GM20000 (cell line): ENCODE results near the gene EGR4.

Source experiments
- DNase-seq: peaks from one replicate; pipeline ENCODE4 v3.0.0; 2012; ENCODE audit warnings: low spot score
- CTCF ChIP-seq: IDR thresholded peaks from 2 replicates; pipeline ENCODE4 v1.5.1; 2012; ENCODE audit warnings: mild to moderate bottlenecking, control low read depth; ENCODE audit errors: extremely low read depth, missing control alignments

Gene EGR4

GRCh38 chr2:73253400-73253799, 39.9 kb downstream of the EGR4 start:
- no peak for DNase-seq
- no peak for TF ChIP-seq CTCF

GRCh38 chr2:73252238-73253027, 40.9 kb downstream of the EGR4 start:
- DNase-seq = no peak
- TF ChIP-seq CTCF = no peak

- TF ChIP-seq CTCF = no peak
- no peak for DNase-seq
Observed at GRCh38 chr2:73250872-73251846, 42.2 kb downstream of the EGR4 start.

GRCh38 chr2:73249636-73250035, 43.7 kb downstream of the EGR4 start:
- no peak for TF ChIP-seq CTCF

GRCh38 chr2:73246850-73247249, 46.5 kb downstream of the EGR4 start:
- no peak for TF ChIP-seq CTCF
- DNase-seq = no peak

More at GRCh38 chr2:73249636-73250035, 43.7 kb downstream of the EGR4 start:
- no peak for DNase-seq

- TF ChIP-seq CTCF = no peak
- DNase-seq = no peak
Observed at GRCh38 chr2:73244580-73244979, 48.8 kb downstream of the EGR4 start.
